ENCODE data around the gene NAT14.
A peak's percentile ranks its signal among the peaks of the same experiment; 100 is the strongest.
"Not testable (repeated sequence)": the region's sequence is repeated elsewhere in the genome, so short reads cannot be mapped to it uniquely, and the experiment has no call there.

The NAT14 gene

GRCh38 chr19:55503157-55503501 is 18.1 kb downstream of the NAT14 start:
- ATAC-seq (no peak), DNase-seq (no peak)

- peak; percentile 97 for DNase-seq
- ATAC-seq: peak; percentile 93
Observed at GRCh38 chr19:55503502-55504251, 18.7 kb downstream of the NAT14 start.

- ATAC-seq (no peak), DNase-seq (no peak)
Observed at GRCh38 chr19:55504252-55504603, 19.2 kb downstream of the NAT14 start.

- ATAC-seq (no peak), DNase-seq (no peak)
Observed at GRCh38 chr19:55504981-55505380, 20.0 kb downstream of the NAT14 start.

GRCh38 chr19:55508120-55508519 is 23.1 kb downstream of the NAT14 start:
- DNase-seq: no peak
- no peak for ATAC-seq

GRCh38 chr19:55516878-55517620 is 32.1 kb downstream of the NAT14 start:
- ATAC-seq (peak; percentile 100), DNase-seq (peak; percentile 93)

- ATAC-seq (no peak), DNase-seq (no peak)
Observed at GRCh38 chr19:55519451-55520311, 34.7 kb downstream of the NAT14 start.

- ATAC-seq: no peak
- no peak for DNase-seq
Observed at GRCh38 chr19:55520691-55521292, 35.8 kb downstream of the NAT14 start.

GRCh38 chr19:55525289-55526101 is 40.5 kb downstream of the NAT14 start:
- no peak for ATAC-seq
- no peak for DNase-seq

- DNase-seq: no peak
- no peak for ATAC-seq
Observed at GRCh38 chr19:55526216-55527196, 41.5 kb downstream of the NAT14 start.

GRCh38 chr19:55527197-55528029 is 42.4 kb downstream of the NAT14 start:
- no peak for ATAC-seq
- DNase-seq: no peak

- no peak for ATAC-seq
- no peak for DNase-seq
Observed at GRCh38 chr19:55528030-55528803, 43.2 kb downstream of the NAT14 start.

- ATAC-seq: no peak
- no peak for DNase-seq
Observed at GRCh38 chr19:55529636-55530234, 44.7 kb downstream of the NAT14 start.

GRCh38 chr19:55530996-55531395 is 46.0 kb downstream of the NAT14 start:
- DNase-seq (no peak), ATAC-seq (no peak)

- ATAC-seq, DNase-seq: not testable (repeated sequence)
Observed at GRCh38 chr19:55534280-55534679, 49.3 kb downstream of the NAT14 start.

- DNase-seq (no peak), ATAC-seq (no peak)
Observed at GRCh38 chr19:55535173-55535964, 50.4 kb downstream of the NAT14 start.

- no peak for ATAC-seq
Observed at GRCh38 chr19:55535965-55536350, 51.0 kb downstream of the NAT14 start.

More at GRCh38 chr19:55535965-55536350, 51.0 kb downstream of the NAT14 start:
- DNase-seq: no peak

Data from stimulated activated naive CD8-positive, alpha-beta T cell treated with anti-CD3 and anti-CD28 coated beads, Interleukin-15, Interleukin-2, amounts not matched to agents 100 U/mL and 50 U/mL, for 24 hours (primary cell).